IMR-90 (cell line): Measurements from ENCODE around the gene BMP2K. TPM values are rescaled to one million over a fixed set of nuclear protein-coding genes. Genes with fewer than 3 reads are reported as not detected.

Experiments
- ATAC-seq: fragments of 200-7000 bp; cut with Tn5 transposase; 2 replicates; pipeline ENCODE4 v1.9.1; 2020; ENCODE audit warnings: low read depth, mild to moderate bottlenecking, moderate library complexity
- BruUV-seq: library from RNA; stranded (reverse); fragments of 400-500 nt; replicated peaks from 2 replicates; lab custom pipeline; 2021; lab: Mats Ljungman, UMichigan
- CTCF ChIA-PET: fragments of 300-600 bp; formaldehyde crosslinking; extraction: SDS; loops from one replicate; lab custom pipeline; 2021; ENCODE audit warnings: antibody characterized with exemption; lab: Yijun Ruan, JAX
- POLR2A ChIA-PET: fragments of 300-600 bp; sonication (Branson Sonifier 250); formaldehyde crosslinking; loops from one replicate; lab custom pipeline; 2022; ENCODE audit warnings: antibody characterized with exemption; ENCODE audit not compliant: unreplicated experiment; lab: Charles Lee
- DNase-seq: peaks from one replicate; pipeline ENCODE4 v3.0.0; 2013
- H2AFZ ChIP-seq: replicated peaks from 2 replicates; pipeline ENCODE3; 2013; ENCODE audit warnings: low read length, mild to moderate bottlenecking; ENCODE audit not compliant: poor library complexity
- H2AK5ac ChIP-seq: 2 replicates; pipeline ENCODE4 v1.6.1; 2013; ENCODE audit warnings: low read depth, low read length, inconsistent platforms
- H2AK9ac ChIP-seq: replicated peaks from 2 replicates; pipeline ENCODE3; 2013; ENCODE audit warnings: mild to moderate bottlenecking, low read depth, low read length, moderate library complexity; ENCODE audit not compliant: poor library complexity
- H2BK120ac ChIP-seq: 2 replicates; pipeline ENCODE4 v1.6.1; 2013; ENCODE audit warnings: low read depth, low read length, inconsistent platforms
- H2BK15ac ChIP-seq: 3 replicates; pipeline ENCODE4 v1.6.1; 2013; ENCODE audit warnings: low read depth, low read length, inconsistent platforms
- H2BK20ac ChIP-seq: 2 replicates; pipeline ENCODE4 v1.6.1; 2013; ENCODE audit warnings: low read depth, mild to moderate bottlenecking, inconsistent platforms, low read length, moderate library complexity
- H2BK5ac ChIP-seq: 2 replicates; pipeline ENCODE4 v1.6.1; 2013; ENCODE audit warnings: mild to moderate bottlenecking, low read depth, low read length, inconsistent platforms; ENCODE audit not compliant: poor library complexity, severe bottlenecking
- H3K14ac ChIP-seq: replicated peaks from 2 replicates; pipeline ENCODE4 v1.6.1; 2013; ENCODE audit warnings: low read depth, low read length, inconsistent platforms
- H3K18ac ChIP-seq: 2 replicates; pipeline ENCODE4 v1.6.1; 2013; ENCODE audit warnings: low read depth, low read length, control low read depth
- H3K23ac ChIP-seq: 2 replicates; pipeline ENCODE4 v1.6.1; 2013; ENCODE audit warnings: low read depth, low read length, inconsistent platforms
- H3K27ac ChIP-seq: 2 replicates; pipeline ENCODE4 v1.5.1; 2013; ENCODE audit warnings: mild to moderate bottlenecking, control low read depth, low read length; ENCODE audit not compliant: insufficient read depth
- H3K27me3 ChIP-seq: 2 replicates; pipeline ENCODE4 v1.6.1; 2013; ENCODE audit warnings: low read length; ENCODE audit not compliant: control insufficient read depth, insufficient read depth
- H3K36me3 ChIP-seq: 2 replicates; pipeline ENCODE4 v1.6.1; 2013; ENCODE audit warnings: low read length, mixed read lengths; ENCODE audit not compliant: control insufficient read depth, insufficient read depth
- H3K4ac ChIP-seq: 2 replicates; pipeline ENCODE4 v1.6.1; 2013; ENCODE audit warnings: low read depth, low read length, inconsistent platforms
- H3K4me1 ChIP-seq: 2 replicates; pipeline ENCODE4 v1.6.1; 2013; ENCODE audit warnings: low read length, mixed read lengths; ENCODE audit not compliant: control insufficient read depth, insufficient read depth
- H3K4me2 ChIP-seq: 2 replicates; pipeline ENCODE4 v1.6.1; 2013; ENCODE audit warnings: low read depth, mild to moderate bottlenecking, control low read depth, low read length, moderate library complexity
- H3K4me3 ChIP-seq: 2 replicates; pipeline ENCODE4 v1.5.1; 2013; ENCODE audit warnings: low read depth, mild to moderate bottlenecking, control low read depth, low read length, moderate library complexity; ENCODE audit not compliant: insufficient read depth
- H3K56ac ChIP-seq: 2 replicates; pipeline ENCODE4 v1.6.1; 2013; ENCODE audit warnings: low read length, inconsistent platforms; ENCODE audit not compliant: insufficient read depth; ENCODE audit errors: extremely low read depth
- H3K79me1 ChIP-seq, 2 experiments: 2 replicates each; pipeline ENCODE4 v1.6.1; 2013; ENCODE audit warnings: low read length in 2 of 2, inconsistent platforms in 1 of 2, low read depth in 1 of 2
- H3K9ac ChIP-seq: 2 replicates; pipeline ENCODE4 v1.6.1; 2013; ENCODE audit warnings: low read depth, low read length, control low read depth
- H3K9me1 ChIP-seq: 2 replicates; pipeline ENCODE4 v1.6.1; 2013; ENCODE audit warnings: low read length, inconsistent platforms; ENCODE audit not compliant: insufficient read depth
- H3K9me3 ChIP-seq: 2 replicates; pipeline ENCODE4 v1.6.1; 2013; ENCODE audit warnings: low read length; ENCODE audit not compliant: control insufficient read depth, insufficient read depth
- H4K20me1 ChIP-seq: 2 replicates; pipeline ENCODE4 v1.6.1; 2013; ENCODE audit warnings: low read length, inconsistent platforms; ENCODE audit not compliant: insufficient read depth
- H4K5ac ChIP-seq: 2 replicates; pipeline ENCODE4 v1.6.1; 2013; ENCODE audit warnings: mild to moderate bottlenecking, low read depth, low read length, control low read depth
- H4K8ac ChIP-seq, 2 experiments: 2 replicates each; pipeline ENCODE4 v1.6.1; 2013; ENCODE audit warnings: low read depth in 2 of 2, low read length in 2 of 2, control low read depth in 1 of 2, inconsistent platforms in 1 of 2
- H4K91ac ChIP-seq: 2 replicates; pipeline ENCODE4 v1.6.1; 2013; ENCODE audit warnings: low read depth, low read length, inconsistent platforms; ENCODE audit not compliant: insufficient read depth
- BHLHE40 ChIP-seq: fragments of 150-350 bp; IDR thresholded peaks from 2 replicates; pipeline ENCODE4 v1.6.1; 2016; ENCODE audit warnings: mild to moderate bottlenecking, low read depth, low read length
- CEBPB ChIP-seq: IDR thresholded peaks from 2 replicates; pipeline ENCODE4 v1.6.1; 2012; ENCODE audit warnings: low read depth, low read length, improper control_type of control experiment
- FOS ChIP-seq: fragments of 150-350 bp; IDR thresholded peaks from 2 replicates; pipeline ENCODE4 v1.6.1; 2016; ENCODE audit warnings: low read depth, low read length
- NFE2L2 ChIP-seq: fragments of 150-350 bp; IDR thresholded peaks from 2 replicates; pipeline ENCODE4 v1.6.1; 2016; ENCODE audit warnings: low read depth, mild to moderate bottlenecking, low read length
- POLR2A ChIP-seq: IDR thresholded peaks from 2 replicates; pipeline ENCODE4 v1.6.1; 2012; ENCODE audit warnings: mild to moderate bottlenecking, low read depth, low read length
- RFX5 ChIP-seq: IDR thresholded peaks from 2 replicates; pipeline ENCODE4 v1.8.0; 2012; ENCODE audit warnings: low read depth, mild to moderate bottlenecking, low read length, moderate library complexity
- WGBS, 2 experiments: methylation state at CpG; one replicate each; pipeline versions ENCODE4 v1.1.5 to v1.1.7; 2013; ENCODE audit warnings: missing lambda C conversion rate in 2 of 2; ENCODE audit not compliant: insufficient read length in 1 of 2; ENCODE audit errors: extremely low coverage in 2 of 2; 5-methylcytosine and 5-hydroxymethylcytosine counted together
- dilution Hi-C: fragments of 300-500 bp; cut with HindIII; formaldehyde crosslinking; loops from one replicate; pipeline ENCODE4 v1.14.3; 2018; ENCODE audit warnings: low sequenced_read_pairs; ENCODE audit not compliant: unreplicated experiment
- in situ Hi-C: fragments of 300-500 bp; cut with MboI; formaldehyde crosslinking; loops from 3 replicates; pipeline ENCODE4 v1.14.3; 2019; ENCODE audit warnings: low sequenced_read_pairs, inconsistent platforms, mixed read lengths
- intact Hi-C: fragments of 100-400 bp; cut with micrococcal nuclease; formaldehyde crosslinking; loops from 2 replicates; pipeline ENCODE4 v1.10.0; 2022
- polyA plus RNA-seq, 3 experiments: library from polyadenylated mRNA; depleted of rRNA; stranded (reverse); fragments of >200 nt; gene quantifications; 2 replicates each; pipeline ENCODE4 v1.2.3, GENCODE V29; 2012; ENCODE audit warnings: low replicate concordance in 1 of 3
- total RNA-seq: library from RNA; depleted of rRNA; stranded (reverse); fragments of >200 nt; gene quantifications from 2 replicates; pipeline ENCODE4 v1.2.3, GENCODE V29; 2012
- TF ChIP-seq, protein P1 (sequence below): fragments of 150-350 bp; IDR thresholded peaks from 2 replicates; pipeline ENCODE4 v1.6.1; 2016; ENCODE audit warnings: low read depth, mild to moderate bottlenecking, low read length, moderate library complexity, borderline replicate concordance
- TF ChIP-seq, protein P2 (sequence below): conservative IDR thresholded peaks from 2 replicates; pipeline ENCODE4 v1.5.1; 2012; ENCODE audit warnings: mild to moderate bottlenecking, low read depth, low read length, improper control_type of control experiment

Gene BMP2K
- total and polyA plus RNA-seq, 2 of the 4 experiments (the other 2 are of a cell fraction) = 15.8 to 46.1 TPM

DNA sequence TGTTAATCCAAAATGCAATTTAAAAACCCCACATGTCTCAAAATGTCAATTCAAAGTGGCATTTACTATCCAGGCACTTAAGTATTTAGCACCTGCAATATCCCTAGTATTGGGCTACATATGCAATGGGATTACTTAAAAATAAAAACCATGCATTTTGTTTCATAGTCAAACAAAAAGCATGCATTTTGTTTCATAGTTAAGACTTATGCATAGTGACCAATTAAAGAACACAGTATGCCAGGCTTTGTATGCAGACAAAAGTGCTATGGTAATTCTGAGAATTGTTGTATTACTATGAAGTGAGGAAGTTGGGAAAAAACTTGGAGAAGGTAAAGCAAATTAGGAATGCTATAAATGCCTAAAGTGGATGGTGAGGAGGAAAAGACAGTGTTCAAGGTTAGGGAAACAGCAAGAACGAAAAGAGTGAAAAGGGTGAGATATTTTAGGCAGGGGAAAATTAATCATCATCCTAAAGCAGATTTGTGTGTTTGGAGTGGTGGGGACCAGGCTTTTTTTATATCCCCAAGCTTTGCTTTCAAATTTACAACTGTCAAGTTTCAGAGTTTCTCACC lies 10.6 kb upstream of the BMP2K start:
- BruUV-seq = no TSS peak
- Histone ChIP-seq H2AK5ac (no peak overlapping the region), H3K9me1 (peaks cover 3% of the 10 kb centered on the region), H3K4me3 (no peak overlapping the region), H4K20me1 (no peaks in the 10 kb centered on the region), H2AFZ (no peak overlapping the region), H3K23ac (no peak overlapping the region), H3K36me3 (no peaks in the 10 kb centered on the region), H3K4me2 (no peak overlapping the region), H3K4me1 (peaks cover 9% of the 10 kb centered on the region), H2BK20ac (peak overlapping the region; percentile 57; the same call in 1 of the 2 replicates), H3K27me3 (no peaks in the 10 kb centered on the region), H3K9ac (no peak overlapping the region), H4K5ac (no peak overlapping the region), H4K91ac (no peak overlapping the region), H2AK9ac (no peak overlapping the region), H2BK120ac (peak overlapping the region; percentile 26; the same call in 1 of the 2 replicates), H3K9me3 (no peaks in the 10 kb centered on the region), H3K4ac (no peak overlapping the region), H3K79me1 (0 out of 4 replicates have a peak, but pooled peaks cover 0 to 3% of the 10 kb centered on the region in 2 experiments), H3K18ac (no peak overlapping the region), H2BK5ac (no peak overlapping the region), H3K14ac (no peak overlapping the region), H2BK15ac (no peak overlapping the region), H3K27ac (no peak overlapping the region; the same call in 1 of the 2 replicates), H3K56ac (no peak overlapping the region), H4K8ac (peak overlapping the region in 1 of 2 experiments; percentile 28; a peak in 2 of 4 replicates)
- ChIA-PET POLR2A (no interaction called here), CTCF (interaction anchor here (1.3 kb wide), 1 partner anchor 121 kb away, joined by 3 read pairs; no protein-coding TSS in a partner anchor)
- intact Hi-C loops (no loop called here), in situ Hi-C loops (no loop called here), dilution Hi-C loops (no loop called here)
- TF ChIP-seq RFX5 (no peak), FOS (no peak), NFE2L2 (no peak), POLR2A (no peak), BHLHE40 (no peak), CEBPB (no peak)
- TF ChIP-seq, protein P1, sequence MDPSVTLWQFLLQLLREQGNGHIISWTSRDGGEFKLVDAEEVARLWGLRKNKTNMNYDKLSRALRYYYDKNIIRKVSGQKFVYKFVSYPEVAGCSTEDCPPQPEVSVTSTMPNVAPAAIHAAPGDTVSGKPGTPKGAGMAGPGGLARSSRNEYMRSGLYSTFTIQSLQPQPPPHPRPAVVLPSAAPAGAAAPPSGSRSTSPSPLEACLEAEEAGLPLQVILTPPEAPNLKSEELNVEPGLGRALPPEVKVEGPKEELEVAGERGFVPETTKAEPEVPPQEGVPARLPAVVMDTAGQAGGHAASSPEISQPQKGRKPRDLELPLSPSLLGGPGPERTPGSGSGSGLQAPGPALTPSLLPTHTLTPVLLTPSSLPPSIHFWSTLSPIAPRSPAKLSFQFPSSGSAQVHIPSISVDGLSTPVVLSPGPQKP = no peak
- TF ChIP-seq, protein P2, sequence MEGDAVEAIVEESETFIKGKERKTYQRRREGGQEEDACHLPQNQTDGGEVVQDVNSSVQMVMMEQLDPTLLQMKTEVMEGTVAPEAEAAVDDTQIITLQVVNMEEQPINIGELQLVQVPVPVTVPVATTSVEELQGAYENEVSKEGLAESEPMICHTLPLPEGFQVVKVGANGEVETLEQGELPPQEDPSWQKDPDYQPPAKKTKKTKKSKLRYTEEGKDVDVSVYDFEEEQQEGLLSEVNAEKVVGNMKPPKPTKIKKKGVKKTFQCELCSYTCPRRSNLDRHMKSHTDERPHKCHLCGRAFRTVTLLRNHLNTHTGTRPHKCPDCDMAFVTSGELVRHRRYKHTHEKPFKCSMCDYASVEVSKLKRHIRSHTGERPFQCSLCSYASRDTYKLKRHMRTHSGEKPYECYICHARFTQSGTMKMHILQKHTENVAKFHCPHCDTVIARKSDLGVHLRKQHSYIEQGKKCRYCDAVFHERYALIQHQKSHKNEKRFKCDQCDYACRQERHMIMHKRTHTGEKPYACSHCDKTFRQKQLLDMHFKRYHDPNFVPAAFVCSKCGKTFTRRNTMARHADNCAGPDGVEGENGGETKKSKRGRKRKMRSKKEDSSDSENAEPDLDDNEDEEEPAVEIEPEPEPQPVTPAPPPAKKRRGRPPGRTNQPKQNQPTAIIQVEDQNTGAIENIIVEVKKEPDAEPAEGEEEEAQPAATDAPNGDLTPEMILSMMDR = no peak
- DNase-seq = no peak
- ATAC-seq = no peak
- WGBS, 2 experiments = no CpG with 5 or more reads among the region's 1 CpG
